ENCODE data around the gene ESRRA. TPM values are rescaled to one million over a fixed set of nuclear protein-coding genes. Genes with fewer than 3 reads are reported as not detected.
A peak's percentile ranks its signal among the peaks of the same experiment; 100 is the strongest.

ESRRA gene
- total and polyA plus RNA-seq, 2 of the 13 experiments (the other 11 are each of a cell fraction or from before 2014, with no cell fraction given), result 18.1 to 36.3 TPM

- no peak for TF ChIP-seq PHF5A (CRISPR knock-in tag; IDR thresholded peaks at IDR 0.05; ENCODE audit: low read depth, unreplicated experiment)
- TF ChIP-seq, protein P1, sequence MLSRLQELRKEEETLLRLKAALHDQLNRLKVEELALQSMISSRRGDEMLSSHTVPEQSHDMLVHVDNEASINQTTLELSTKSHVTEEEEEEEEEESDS (CRISPR knock-in tag; IDR thresholded peaks at IDR 0.05; ENCODE audit: borderline replicate concordance), result no peak
- TF ChIP-seq ZNF569 (CRISPR knock-in tag; IDR thresholded peaks at IDR 0.05; ENCODE audit: borderline replicate concordance), result no peak
- TF ChIP-seq ZNF746 (CRISPR knock-in tag; IDR thresholded peaks at IDR 0.05), result no peak
- TF ChIP-seq, protein P2, sequence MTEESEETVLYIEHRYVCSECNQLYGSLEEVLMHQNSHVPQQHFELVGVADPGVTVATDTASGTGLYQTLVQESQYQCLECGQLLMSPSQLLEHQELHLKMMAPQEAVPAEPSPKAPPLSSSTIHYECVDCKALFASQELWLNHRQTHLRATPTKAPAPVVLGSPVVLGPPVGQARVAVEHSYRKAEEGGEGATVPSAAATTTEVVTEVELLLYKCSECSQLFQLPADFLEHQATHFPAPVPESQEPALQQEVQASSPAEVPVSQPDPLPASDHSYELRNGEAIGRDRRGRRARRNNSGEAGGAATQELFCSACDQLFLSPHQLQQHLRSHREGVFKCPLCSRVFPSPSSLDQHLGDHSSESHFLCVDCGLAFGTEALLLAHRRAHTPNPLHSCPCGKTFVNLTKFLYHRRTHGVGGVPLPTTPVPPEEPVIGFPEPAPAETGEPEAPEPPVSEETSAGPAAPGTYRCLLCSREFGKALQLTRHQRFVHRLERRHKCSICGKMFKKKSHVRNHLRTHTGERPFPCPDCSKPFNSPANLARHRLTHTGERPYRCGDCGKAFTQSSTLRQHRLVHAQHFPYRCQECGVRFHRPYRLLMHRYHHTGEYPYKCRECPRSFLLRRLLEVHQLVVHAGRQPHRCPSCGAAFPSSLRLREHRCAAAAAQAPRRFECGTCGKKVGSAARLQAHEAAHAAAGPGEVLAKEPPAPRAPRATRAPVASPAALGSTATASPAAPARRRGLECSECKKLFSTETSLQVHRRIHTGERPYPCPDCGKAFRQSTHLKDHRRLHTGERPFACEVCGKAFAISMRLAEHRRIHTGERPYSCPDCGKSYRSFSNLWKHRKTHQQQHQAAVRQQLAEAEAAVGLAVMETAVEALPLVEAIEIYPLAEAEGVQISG (CRISPR knock-in tag; IDR thresholded peaks at IDR 0.05), result peak; percentile 55; the same call in 1 of the 2 replicates
- TF ChIP-seq MXI1 (IDR thresholded peaks at IDR 0.05; ENCODE audit: borderline replicate concordance, low read depth, low read length), result no peak; the same call in 1 of the 3 replicates
- TF ChIP-seq ZNF446 (CRISPR knock-in tag; IDR thresholded peaks at IDR 0.05), result peak; percentile 41; the same call in 1 of the 2 replicates
- TF ChIP-seq RNF2 (conservative IDR thresholded peaks at IDR 0.05; ENCODE audit: low read depth), result no peak
- TF ChIP-seq, protein P3, sequence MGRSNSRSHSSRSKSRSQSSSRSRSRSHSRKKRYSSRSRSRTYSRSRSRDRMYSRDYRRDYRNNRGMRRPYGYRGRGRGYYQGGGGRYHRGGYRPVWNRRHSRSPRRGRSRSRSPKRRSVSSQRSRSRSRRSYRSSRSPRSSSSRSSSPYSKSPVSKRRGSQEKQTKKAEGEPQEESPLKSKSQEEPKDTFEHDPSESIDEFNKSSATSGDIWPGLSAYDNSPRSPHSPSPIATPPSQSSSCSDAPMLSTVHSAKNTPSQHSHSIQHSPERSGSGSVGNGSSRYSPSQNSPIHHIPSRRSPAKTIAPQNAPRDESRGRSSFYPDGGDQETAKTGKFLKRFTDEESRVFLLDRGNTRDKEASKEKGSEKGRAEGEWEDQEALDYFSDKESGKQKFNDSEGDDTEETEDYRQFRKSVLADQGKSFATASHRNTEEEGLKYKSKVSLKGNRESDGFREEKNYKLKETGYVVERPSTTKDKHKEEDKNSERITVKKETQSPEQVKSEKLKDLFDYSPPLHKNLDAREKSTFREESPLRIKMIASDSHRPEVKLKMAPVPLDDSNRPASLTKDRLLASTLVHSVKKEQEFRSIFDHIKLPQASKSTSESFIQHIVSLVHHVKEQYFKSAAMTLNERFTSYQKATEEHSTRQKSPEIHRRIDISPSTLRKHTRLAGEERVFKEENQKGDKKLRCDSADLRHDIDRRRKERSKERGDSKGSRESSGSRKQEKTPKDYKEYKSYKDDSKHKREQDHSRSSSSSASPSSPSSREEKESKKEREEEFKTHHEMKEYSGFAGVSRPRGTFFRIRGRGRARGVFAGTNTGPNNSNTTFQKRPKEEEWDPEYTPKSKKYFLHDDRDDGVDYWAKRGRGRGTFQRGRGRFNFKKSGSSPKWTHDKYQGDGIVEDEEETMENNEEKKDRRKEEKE (IDR thresholded peaks at IDR 0.05), result no peak
- TF ChIP-seq, protein P4, sequence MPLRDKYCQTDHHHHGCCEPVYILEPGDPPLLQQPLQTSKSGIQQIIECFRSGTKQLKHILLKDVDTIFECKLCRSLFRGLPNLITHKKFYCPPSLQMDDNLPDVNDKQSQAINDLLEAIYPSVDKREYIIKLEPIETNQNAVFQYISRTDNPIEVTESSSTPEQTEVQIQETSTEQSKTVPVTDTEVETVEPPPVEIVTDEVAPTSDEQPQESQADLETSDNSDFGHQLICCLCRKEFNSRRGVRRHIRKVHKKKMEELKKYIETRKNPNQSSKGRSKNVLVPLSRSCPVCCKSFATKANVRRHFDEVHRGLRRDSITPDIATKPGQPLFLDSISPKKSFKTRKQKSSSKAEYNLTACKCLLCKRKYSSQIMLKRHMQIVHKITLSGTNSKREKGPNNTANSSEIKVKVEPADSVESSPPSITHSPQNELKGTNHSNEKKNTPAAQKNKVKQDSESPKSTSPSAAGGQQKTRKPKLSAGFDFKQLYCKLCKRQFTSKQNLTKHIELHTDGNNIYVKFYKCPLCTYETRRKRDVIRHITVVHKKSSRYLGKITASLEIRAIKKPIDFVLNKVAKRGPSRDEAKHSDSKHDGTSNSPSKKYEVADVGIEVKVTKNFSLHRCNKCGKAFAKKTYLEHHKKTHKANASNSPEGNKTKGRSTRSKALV (CRISPR knock-in tag; IDR thresholded peaks at IDR 0.05), result no peak; the same call in 1 of the 2 replicates
- TF ChIP-seq, protein P5, sequence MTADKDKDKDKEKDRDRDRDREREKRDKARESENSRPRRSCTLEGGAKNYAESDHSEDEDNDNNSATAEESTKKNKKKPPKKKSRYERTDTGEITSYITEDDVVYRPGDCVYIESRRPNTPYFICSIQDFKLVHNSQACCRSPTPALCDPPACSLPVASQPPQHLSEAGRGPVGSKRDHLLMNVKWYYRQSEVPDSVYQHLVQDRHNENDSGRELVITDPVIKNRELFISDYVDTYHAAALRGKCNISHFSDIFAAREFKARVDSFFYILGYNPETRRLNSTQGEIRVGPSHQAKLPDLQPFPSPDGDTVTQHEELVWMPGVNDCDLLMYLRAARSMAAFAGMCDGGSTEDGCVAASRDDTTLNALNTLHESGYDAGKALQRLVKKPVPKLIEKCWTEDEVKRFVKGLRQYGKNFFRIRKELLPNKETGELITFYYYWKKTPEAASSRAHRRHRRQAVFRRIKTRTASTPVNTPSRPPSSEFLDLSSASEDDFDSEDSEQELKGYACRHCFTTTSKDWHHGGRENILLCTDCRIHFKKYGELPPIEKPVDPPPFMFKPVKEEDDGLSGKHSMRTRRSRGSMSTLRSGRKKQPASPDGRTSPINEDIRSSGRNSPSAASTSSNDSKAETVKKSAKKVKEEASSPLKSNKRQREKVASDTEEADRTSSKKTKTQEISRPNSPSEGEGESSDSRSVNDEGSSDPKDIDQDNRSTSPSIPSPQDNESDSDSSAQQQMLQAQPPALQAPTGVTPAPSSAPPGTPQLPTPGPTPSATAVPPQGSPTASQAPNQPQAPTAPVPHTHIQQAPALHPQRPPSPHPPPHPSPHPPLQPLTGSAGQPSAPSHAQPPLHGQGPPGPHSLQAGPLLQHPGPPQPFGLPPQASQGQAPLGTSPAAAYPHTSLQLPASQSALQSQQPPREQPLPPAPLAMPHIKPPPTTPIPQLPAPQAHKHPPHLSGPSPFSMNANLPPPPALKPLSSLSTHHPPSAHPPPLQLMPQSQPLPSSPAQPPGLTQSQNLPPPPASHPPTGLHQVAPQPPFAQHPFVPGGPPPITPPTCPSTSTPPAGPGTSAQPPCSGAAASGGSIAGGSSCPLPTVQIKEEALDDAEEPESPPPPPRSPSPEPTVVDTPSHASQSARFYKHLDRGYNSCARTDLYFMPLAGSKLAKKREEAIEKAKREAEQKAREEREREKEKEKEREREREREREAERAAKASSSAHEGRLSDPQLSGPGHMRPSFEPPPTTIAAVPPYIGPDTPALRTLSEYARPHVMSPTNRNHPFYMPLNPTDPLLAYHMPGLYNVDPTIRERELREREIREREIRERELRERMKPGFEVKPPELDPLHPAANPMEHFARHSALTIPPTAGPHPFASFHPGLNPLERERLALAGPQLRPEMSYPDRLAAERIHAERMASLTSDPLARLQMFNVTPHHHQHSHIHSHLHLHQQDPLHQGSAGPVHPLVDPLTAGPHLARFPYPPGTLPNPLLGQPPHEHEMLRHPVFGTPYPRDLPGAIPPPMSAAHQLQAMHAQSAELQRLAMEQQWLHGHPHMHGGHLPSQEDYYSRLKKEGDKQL (CRISPR knock-in tag; IDR thresholded peaks at IDR 0.05; ENCODE audit: low read depth), result no peak
- TF ChIP-seq ZNF18 (CRISPR knock-in tag; IDR thresholded peaks at IDR 0.05; ENCODE audit: insufficient replicate concordance), result no peak
- no peak for TF ChIP-seq FOXK2 (IDR thresholded peaks at IDR 0.05)
Measured at GRCh38 chr11:64304316-64305072, 830 bp upstream of the ESRRA start (continued).
